HG02943 (cell line): ENCODE measurements around the gene CARD10.
"Not testable (repeated sequence)": the region's sequence is repeated elsewhere in the genome, so short reads cannot be mapped to it uniquely, and the experiment has no call there.

ENCODE experiments used
- ATAC-seq: cut with Tn5 transposase; IDR thresholded peaks from one replicate; pipeline ENCODE4 v1.9.1; 2021; ENCODE audit warnings: mild to moderate bottlenecking, low read depth, moderate library complexity; ENCODE audit not compliant: unreplicated experiment

Gene CARD10

GRCh38 chr22:37529652-37530345 lies 10.6 kb upstream of the CARD10 start:
- ATAC-seq: no peak

DNA sequence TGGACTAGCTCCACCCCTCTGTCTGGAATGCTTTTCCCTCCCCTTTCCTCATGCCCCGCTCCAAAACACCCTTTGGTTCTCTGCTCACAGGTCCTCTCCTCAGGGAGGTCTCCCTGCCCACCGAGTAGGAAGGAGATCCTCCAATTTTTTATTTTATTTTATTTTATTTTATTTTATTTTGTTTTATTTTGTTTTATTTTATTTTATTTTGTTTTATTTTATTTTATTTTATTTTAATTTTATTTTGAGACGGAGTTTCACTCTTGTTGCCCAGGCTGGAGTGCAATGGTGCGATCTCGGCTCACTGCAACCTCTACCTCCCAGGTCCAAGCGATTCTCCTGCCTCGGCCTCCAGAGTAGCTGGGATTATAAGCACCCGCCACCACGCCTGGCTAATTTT lies 8.7 kb upstream of the CARD10 start:
- ATAC-seq: not testable (repeated sequence)

GRCh38 chr22:37527081-37527752 lies 8.0 kb upstream of the CARD10 start:
- ATAC-seq: not testable (repeated sequence)

- ATAC-seq: no peak
Observed at GRCh38 chr22:37526376-37526775, 7.2 kb upstream of the CARD10 start.

DNA sequence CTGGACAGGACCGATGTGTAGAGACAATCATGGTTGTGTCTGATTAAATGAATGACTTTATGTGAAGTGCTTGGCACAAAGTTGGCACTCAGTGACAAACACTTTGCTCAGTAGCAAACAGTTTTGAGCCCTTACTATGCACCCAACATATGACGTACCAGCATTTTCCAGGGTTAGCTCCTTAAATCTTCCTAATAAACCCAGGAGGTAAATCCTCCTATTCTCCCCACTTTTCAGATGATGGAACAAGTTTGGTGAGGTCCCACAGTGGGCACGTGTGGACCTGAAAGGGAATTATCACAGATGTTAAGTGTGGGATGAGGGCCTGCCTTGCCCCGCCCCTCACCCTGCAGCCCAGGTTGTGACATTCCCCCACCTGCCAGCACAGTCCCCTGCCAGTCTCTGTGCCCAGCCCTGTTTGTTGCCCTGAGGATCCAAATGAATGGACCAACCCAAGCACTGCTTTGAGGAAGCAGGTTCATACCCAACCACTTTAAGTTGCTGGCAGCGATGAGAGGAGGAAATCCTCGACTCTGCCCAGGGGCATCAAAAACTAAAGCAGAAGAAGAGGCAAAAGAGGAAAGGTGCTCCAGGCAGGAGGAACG lies 6.6 kb upstream of the CARD10 start:
- ATAC-seq: no peak

DNA sequence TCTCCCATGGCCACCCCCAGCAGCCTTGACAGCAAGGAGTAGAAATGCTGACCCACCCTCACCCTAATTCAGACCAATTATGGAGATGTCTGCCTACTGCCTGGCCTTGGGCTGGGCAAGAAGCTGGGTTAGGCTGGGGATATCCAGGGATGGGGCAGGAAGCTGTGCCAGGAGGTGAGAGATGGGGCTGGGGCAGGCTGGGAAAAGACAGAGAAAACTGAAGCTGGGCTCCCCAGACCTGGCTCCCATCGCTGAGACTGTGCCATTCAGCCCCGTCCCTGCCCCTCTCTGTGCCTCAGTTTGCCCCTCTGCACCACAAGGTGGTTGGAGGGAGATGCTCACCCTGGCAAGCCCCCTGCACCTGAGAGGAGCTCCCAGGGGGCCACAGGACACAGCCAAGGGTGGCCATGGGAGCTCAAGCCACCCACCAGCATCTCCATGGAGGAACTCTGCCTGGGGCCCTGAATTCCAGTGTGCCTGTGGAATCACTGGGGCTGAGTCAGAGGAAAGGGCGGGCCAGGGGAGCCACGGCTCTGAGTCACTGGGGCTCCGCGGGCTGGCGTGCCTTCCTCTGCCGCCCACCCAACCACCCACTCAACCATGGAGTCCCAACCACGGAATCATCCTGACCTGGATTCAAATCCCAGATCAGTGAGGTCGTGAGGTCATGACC lies 6.0 kb upstream of the CARD10 start:
- ATAC-seq: no peak

GRCh38 chr22:37522482-37522881 lies 3.3 kb upstream of the CARD10 start:
- no peak for ATAC-seq

DNA sequence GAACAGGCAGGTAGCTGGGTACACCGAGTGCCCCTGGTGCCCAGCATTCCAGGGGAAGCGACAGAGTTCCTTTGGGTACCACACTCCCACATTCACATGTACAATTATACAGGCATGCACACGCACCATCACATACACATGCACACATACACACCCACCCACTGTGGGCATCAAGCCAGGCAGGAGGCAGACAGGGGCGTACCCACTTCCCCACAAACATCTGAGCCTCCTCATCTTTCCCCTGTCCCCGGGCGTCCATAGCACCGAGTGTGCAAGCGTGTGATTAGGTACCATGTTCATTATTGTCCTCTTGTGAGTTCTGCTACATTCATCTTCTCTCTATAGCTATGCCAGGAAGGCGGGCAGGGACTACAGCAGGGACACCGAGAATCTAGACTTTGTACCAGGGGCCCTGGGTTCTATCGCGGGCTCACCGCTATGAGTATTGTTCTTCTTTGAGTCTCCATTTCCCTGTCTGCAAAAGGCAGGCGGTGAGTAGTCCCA lies 2.1 kb upstream of the CARD10 start:
- ATAC-seq: no peak

DNA sequence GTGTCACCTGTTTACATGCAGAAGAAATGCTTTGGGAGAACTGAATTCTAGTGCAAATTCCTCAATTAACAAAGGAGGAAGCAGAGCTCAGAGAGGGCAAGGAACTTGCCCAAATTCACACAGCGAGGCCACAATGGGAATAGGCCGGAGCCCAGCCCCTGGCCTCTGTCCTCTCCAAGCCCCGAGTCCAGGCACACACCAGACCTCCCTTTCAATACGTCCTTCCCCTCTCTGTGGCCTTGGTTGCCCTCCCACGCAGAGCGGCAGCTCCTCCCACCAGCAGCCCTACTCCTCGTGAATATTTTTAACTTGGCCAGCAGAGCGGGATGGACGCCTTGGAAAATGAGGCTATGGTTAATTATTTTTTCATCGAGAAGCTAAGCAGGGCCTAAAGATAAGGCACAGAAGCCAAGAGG lies 1.6 kb upstream of the CARD10 start:
- no peak for ATAC-seq

- no peak for ATAC-seq
Observed at GRCh38 chr22:37518509-37519267, 527 bp downstream of the CARD10 start.

DNA sequence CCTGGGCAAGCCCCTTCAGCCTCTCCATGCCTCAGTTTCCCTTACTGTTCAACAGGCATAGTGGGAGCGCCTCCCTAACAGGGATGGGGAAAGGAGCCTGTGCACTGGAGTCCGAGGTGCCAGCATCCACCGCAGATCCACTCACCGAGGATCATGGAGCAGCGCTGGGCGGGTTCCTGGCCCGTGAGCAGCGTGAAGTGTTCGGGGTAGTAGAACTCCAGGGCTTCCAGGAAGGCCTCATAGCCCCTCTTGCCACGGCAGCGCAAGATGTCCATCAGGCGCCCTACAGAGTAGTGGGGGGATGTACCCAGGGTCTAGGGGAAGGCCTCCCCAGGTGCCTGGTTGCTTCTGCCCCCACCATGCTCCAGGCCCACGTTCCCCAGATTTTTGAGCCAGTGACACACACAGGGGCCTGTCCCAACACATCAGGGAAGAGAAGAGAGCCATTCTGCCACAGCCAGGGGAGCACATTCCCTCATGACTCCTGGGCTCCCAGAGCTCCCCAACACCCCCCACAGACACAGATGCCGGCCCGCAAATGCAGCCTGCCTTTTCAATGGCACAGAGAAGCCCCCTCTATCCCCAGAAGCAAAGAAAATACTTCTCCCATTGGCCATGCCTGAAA lies 1.3 kb downstream of the CARD10 start:
- ATAC-seq: no peak

GRCh38 chr22:37516456-37516855 lies 2.8 kb downstream of the CARD10 start:
- ATAC-seq: no peak

DNA sequence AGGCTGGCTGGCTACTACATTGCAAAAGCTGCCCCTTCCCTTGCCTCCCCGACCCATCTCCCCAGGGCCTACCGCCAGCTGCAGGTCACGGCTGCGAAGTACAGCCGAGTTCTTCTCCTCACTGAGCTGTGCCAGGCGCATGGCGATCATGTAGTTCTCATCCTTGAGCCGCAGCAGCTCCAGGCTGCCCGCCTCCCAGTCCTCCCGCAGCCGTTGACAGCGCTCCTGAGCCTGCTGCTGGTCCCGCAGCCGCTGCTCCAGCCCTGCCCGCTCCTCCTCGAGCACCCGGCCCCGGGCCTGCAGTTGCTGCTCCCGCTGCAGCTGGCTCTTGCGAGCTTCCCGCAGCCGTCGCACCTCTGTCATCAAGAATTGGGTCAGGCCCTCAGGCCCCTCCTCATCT lies 3.3 kb downstream of the CARD10 start:
- no peak for ATAC-seq

DNA sequence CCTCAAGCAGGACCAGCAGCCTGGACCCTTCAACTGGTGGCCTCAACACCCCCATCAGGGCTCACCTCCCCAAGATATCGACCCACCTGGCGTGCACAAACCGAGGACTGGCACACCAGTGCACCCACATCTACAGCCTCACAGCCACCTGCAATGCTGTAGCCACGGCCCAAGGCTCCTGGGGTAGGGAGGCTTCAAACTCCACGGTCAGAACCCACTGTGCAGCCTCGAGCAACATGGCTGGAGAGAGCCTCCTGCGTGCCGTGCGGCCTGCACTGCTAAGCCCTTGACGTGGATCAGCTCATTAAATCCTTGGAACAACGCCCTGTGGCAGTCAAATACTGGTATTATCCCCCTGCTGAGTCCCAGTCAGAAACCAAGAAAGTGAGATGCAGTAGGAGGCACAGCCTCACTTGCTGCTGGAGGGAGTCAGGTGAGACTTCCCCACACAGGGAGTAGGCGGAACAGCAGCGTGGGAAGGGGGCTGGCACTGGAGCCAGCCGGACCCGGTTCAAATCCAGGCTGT lies 4.6 kb downstream of the CARD10 start:
- no peak for ATAC-seq

DNA sequence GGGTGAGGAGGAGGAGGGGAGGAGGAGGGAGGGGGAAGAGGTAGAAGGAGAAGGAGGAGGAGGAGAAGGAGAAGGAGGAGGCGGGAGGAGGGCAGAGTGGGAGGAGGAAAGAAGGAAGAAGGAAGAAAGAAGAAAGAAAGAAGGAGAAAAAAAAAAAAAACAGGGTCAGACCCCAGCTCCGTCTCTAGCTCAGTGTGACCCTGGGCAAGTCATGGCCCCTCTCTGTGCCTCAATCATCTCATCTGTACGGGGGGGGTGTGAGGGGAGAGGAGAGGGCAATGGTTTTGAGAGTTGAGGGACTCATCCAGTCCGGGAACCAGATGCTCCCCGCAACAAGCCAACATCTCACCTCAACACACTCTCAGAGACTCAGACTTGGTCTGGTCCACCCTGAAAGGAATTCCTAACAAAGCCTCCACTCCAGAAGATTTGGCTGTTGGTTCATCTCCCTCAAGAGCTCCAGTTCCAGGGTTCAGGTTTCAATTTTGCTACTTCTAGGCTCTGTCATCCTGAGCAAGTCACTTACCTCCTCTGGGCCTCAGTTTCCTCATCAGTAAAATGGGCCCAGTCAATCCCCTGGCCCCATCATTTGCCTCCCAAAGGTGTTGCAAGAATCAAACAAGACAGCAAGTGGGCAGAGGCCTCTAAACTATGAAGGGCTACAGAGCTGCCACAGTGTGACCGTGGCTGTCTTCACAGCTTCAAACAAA lies 7.7 kb downstream of the CARD10 start:
- no peak for ATAC-seq

- no peak for ATAC-seq
Observed at GRCh38 chr22:37510091-37510490, 9.1 kb downstream of the CARD10 start.

GRCh38 chr22:37509059-37509860 lies 10.0 kb downstream of the CARD10 start:
- no peak for ATAC-seq

- no peak for ATAC-seq
Observed at GRCh38 chr22:37508431-37508992, 10.7 kb downstream of the CARD10 start.
